ENCODE data around the gene RNF10.
"Not testable (repeated sequence)": the region's sequence is repeated elsewhere in the genome, so short reads cannot be mapped to it uniquely, and the experiment has no call there.

Gene RNF10

DNA sequence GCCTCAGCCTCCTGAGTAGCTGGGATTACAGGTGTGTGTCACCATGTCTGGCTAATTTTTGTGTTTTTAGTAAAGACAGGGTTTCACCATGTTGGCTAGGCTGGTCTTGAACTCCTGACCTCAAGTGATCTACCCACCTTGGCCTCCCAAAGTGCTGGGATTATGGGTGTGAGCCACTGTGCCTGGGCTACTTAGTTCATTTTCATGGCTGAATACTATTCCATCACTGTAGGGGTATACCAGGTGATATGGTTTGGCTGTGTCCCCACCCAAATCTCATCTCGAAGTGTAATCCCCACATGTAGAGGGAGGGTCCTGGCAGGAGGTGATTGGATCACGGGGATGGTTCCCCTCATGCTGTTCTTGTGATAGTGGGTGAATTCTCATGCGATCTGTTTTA is 83.0 kb downstream of the RNF10 start:
- not testable (repeated sequence) for DNase-seq

- DNase-seq = not testable (repeated sequence)
Measured at GRCh38 chr12:120617767-120618166, 83.6 kb downstream of the RNF10 start.

GRCh38 chr12:120618954-120619615 is 84.9 kb downstream of the RNF10 start:
- DNase-seq = no peak

- no peak for DNase-seq
Measured at GRCh38 chr12:120620624-120621023, 86.5 kb downstream of the RNF10 start.

DNA sequence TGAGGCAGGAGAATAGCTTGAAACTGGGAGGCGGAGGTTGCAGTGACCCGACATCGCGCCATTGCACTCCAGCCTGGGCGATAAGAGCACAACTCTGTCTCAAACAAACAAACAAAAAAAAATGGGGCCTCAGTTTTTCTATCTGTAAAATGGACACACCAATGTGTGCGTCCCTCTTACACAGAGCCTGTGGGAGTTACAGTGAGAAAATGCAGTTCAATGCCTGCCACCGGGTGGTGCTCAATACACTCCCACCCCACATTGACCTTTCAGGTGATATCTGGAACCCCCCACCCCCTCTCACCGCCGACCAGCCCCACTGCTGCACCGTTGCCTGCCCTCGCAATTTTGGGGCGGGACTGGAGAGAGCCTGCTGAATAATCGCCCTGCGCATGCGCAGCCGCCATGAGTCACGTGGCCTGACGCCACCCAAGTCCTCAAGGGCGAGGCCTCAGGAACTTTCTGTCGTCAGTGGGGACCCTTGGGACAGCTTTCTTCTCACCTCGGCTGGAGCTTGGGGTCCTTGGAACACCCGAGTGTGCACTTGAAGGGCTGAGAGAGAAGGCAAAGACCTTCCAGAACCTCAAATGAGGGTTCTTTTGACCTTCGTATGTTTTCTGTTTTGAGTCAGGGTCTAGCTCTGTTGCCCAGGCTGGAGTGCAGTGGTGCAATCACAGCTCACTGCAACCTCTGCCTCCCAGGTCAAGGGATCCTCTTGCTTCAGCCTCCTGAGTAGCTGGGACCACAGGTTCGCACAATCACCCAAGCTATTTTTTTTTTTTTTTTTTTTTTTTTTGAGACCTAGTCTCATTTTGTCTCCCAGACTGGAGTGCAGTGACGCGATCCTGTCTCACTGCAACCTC is 91.6 kb downstream of the RNF10 start:
- no peak for DNase-seq

Measured in right forelimb (tissue), 1 donor.